K562 (cell line): ENCODE measurements around the gene ARSK. TPM values are rescaled to one million over a fixed set of nuclear protein-coding genes. Genes with fewer than 3 reads are reported as not detected.

Source experiments
- CLOCK ChIP-seq: fragments of 250-450 bp; sonication (Bioruptor Pico); IDR thresholded peaks from 2 replicates; pipeline ENCODE4 v1.4.0; 2020; ENCODE audit warnings: mild to moderate bottlenecking, moderate library complexity, borderline replicate concordance
- DACH1 ChIP-seq: fragments of 450-650 bp; IDR thresholded peaks from 2 replicates; pipeline ENCODE4 v1.6.1; 2018; ENCODE audit not compliant: partially characterized antibody
- FOXP1 ChIP-seq: sonication (generic); formaldehyde crosslinking; IDR thresholded peaks from 2 replicates; pipeline ENCODE4 v1.8.0; 2022; ENCODE audit warnings: mild to moderate bottlenecking, missing genetic modification reagents
- FUS ChIP-seq: fragments of 200-400 bp; formaldehyde crosslinking; optimal IDR thresholded peaks from 2 replicates; pipeline ENCODE3; 2017; ENCODE audit warnings: low read depth, low read length
- GABPB1 ChIP-seq: sonication (generic); formaldehyde crosslinking; IDR thresholded peaks from 2 replicates; pipeline ENCODE4 v1.8.0; 2022; ENCODE audit warnings: mild to moderate bottlenecking, missing genetic modification reagents
- HCFC1 ChIP-seq: IDR thresholded peaks from 2 replicates; pipeline ENCODE4 v1.6.1; 2012; ENCODE audit warnings: low read depth, low read length, improper control_type of control experiment
- HMG20B ChIP-seq: fragments of 250-450 bp; sonication (Bioruptor Pico); IDR thresholded peaks from 2 replicates; pipeline ENCODE4 v1.5.0; 2021; ENCODE audit warnings: mild to moderate bottlenecking
- KAT8 ChIP-seq: fragments of 450-650 bp; IDR thresholded peaks from 2 replicates; pipeline ENCODE4 v1.6.1; 2016; ENCODE audit warnings: low read depth, mild to moderate bottlenecking
- MBD2 ChIP-seq: sonication (generic); IDR thresholded peaks from 2 replicates; pipeline ENCODE4 v1.6.1; 2016; ENCODE audit warnings: low read depth, borderline replicate concordance
- NFE2L1 ChIP-seq: fragments of 450-650 bp; IDR thresholded peaks from 2 replicates; pipeline ENCODE4 v1.6.1; 2016; ENCODE audit warnings: missing genetic modification characterization, low read depth, mild to moderate bottlenecking, missing compliant biosample characterization, moderate library complexity, borderline replicate concordance
- POLR2AphosphoS5 ChIP-seq: IDR thresholded peaks from 2 replicates; pipeline ENCODE4 v1.6.1; 2011; ENCODE audit warnings: mild to moderate bottlenecking, low read depth, low read length, moderate library complexity; ENCODE audit not compliant: control insufficient read depth, insufficient read depth
- RBFOX2 ChIP-seq: fragments of 200-400 bp; formaldehyde crosslinking; IDR thresholded peaks from 2 replicates; pipeline ENCODE4 v1.6.1; 2017; ENCODE audit warnings: low read depth, mild to moderate bottlenecking, low read length, moderate library complexity
- SMARCC2 ChIP-seq: fragments of 450-650 bp; IDR thresholded peaks from 2 replicates; pipeline ENCODE4 v1.6.1; 2017; ENCODE audit warnings: antibody characterized with exemption, moderate library complexity, mild to moderate bottlenecking, low read depth
- U2AF2 ChIP-seq: fragments of 200-400 bp; formaldehyde crosslinking; optimal IDR thresholded peaks from 2 replicates; pipeline ENCODE3; 2017; ENCODE audit warnings: low read depth, mild to moderate bottlenecking, low read length
- ZBTB17 ChIP-seq: fragments of 450-650 bp; formaldehyde crosslinking; IDR thresholded peaks from 2 replicates; pipeline ENCODE4 v1.4.0; 2020; ENCODE audit warnings: mild to moderate bottlenecking
- ZNF165 ChIP-seq: fragments of 250-450 bp; sonication (Bioruptor Pico); IDR thresholded peaks from 2 replicates; pipeline ENCODE4 v1.4.0; 2020; ENCODE audit warnings: borderline replicate concordance
- polyA plus RNA-seq, 8 experiments: library from polyadenylated mRNA; depleted of rRNA in 4 of 8; stranded (reverse) in 5 of 8; unstranded in 3 of 8; fragments of >200 nt; fragmentation: Nextera tagmentation in 2 of 8; fragmentation: Illumina TruSeq in 1 of 8; extraction: Ambion mirVana in 2 of 8; extraction: Trizol in 1 of 8; gene quantifications; 2 replicates each; pipeline versions ENCODE4 v1.2.1 to v1.2.3, GENCODE V29; 2011 to 2014; ENCODE audit warnings: inconsistent platforms in 1 of 8, missing spikeins in 1 of 8
- total RNA-seq, 7 experiments: library from RNA; depleted of rRNA in 6 of 7; stranded (reverse); fragments of >200 nt in 6 of 7; fragmentation: Illumina TruSeq in 2 of 7; extraction: Trizol in 2 of 7; gene quantifications; 2 replicates each; pipeline versions ENCODE4 v1.2.1 to v1.2.3, GENCODE V29; 2011 to 2021; ENCODE audit warnings: low replicate concordance in 1 of 7
- TF ChIP-seq, protein P1 (sequence below): sonication (generic); formaldehyde crosslinking; IDR thresholded peaks from 2 replicates; pipeline ENCODE4 v1.9.0; 2022; ENCODE audit warnings: mild to moderate bottlenecking, missing genetic modification reagents
- TF ChIP-seq, protein P2 (sequence below), 2 experiments: IDR thresholded peaks; 2 replicates each; pipeline ENCODE4 v1.6.1; 2012; ENCODE audit warnings: improper control_type of control experiment in 2 of 2, low read depth in 2 of 2, low read length in 2 of 2, borderline replicate concordance in 1 of 2
- TF ChIP-seq, protein P3 (sequence below): sonication (generic); formaldehyde crosslinking; IDR thresholded peaks from 2 replicates; pipeline ENCODE4 v1.8.0; 2022; ENCODE audit warnings: missing genetic modification reagents, mild to moderate bottlenecking, moderate library complexity, borderline replicate concordance

The ARSK gene
- total and polyA plus RNA-seq, 9 of the 15 experiments (the other 6 are each of a cell fraction or from before 2014, with no cell fraction given) = 2.7 to 9.4 (median 7.1) TPM

DNA sequence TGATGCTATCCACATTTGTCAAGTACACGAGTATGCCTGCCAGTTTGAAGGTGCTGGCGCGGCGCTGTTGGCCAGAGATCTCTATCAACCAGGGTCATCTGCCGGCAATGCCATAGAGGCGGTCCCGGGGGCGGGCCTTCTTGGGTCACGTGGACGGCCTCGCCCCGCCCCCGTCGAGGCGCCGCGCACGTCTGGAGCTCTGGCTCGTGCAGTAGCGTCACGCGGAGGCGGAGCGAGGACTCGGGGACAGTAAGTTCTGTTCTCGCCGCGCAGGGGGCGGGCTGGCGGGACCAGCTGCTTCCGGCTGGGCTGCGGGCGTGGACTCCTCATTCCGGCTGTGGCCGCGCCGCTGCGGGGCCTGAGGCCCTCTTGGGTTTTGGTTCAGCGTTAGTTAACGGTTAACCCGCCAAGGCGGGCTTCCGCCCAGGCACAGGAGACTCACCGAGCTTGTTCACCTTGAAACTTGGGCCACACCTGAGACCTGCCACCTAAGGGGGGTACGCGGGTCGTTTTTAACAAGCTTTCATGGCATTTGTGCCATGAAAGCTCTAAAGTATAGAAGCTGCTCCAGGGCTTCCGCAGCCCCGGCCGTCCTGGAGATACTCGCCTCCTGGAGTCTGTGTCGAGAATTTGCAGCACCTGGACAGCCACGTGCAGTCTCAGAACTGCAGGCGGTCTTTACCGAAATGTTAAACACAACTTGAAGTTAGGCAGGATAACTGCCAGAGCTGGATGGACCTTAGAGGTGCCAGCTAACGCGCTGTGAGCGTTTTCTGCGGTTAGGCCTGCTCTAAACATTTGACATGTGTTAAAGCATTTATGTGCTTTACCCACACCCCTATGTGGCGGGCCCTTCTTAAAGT lies 91.9 kb downstream of the ARSK start, which contains the start of gene RFESD (continued):
- TF ChIP-seq, protein P1, sequence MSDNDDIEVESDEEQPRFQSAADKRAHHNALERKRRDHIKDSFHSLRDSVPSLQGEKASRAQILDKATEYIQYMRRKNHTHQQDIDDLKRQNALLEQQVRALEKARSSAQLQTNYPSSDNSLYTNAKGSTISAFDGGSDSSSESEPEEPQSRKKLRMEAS (CRISPR knock-in tag) = peak; percentile 87
- TF ChIP-seq HMG20B (CRISPR knock-in tag) (0 out of 2 replicates have a peak, but pooled peaks have one; percentile 26), MBD2 (peak; percentile 59; the same call in 1 of the 2 replicates), FUS (peak; percentile 39), NFE2L1 (tag) (no peak), RBFOX2 (peak; percentile 98), ZNF165 (no peak), DACH1 (peak; percentile 94), GABPB1 (peak; percentile 95), ZBTB17 (peak; percentile 55; the same call in 1 of the 2 replicates), U2AF2 (no peak), KAT8 (no peak), CLOCK (CRISPR knock-in tag) (no peak), SMARCC2 (no peak; the same call in 1 of the 2 replicates), POLR2AphosphoS5 (peak; percentile 94), HCFC1 (peak; percentile 60), FOXP1 (CRISPR knock-in tag) (peak; percentile 77; the same call in 1 of the 2 replicates)
- TF ChIP-seq, protein P2, sequence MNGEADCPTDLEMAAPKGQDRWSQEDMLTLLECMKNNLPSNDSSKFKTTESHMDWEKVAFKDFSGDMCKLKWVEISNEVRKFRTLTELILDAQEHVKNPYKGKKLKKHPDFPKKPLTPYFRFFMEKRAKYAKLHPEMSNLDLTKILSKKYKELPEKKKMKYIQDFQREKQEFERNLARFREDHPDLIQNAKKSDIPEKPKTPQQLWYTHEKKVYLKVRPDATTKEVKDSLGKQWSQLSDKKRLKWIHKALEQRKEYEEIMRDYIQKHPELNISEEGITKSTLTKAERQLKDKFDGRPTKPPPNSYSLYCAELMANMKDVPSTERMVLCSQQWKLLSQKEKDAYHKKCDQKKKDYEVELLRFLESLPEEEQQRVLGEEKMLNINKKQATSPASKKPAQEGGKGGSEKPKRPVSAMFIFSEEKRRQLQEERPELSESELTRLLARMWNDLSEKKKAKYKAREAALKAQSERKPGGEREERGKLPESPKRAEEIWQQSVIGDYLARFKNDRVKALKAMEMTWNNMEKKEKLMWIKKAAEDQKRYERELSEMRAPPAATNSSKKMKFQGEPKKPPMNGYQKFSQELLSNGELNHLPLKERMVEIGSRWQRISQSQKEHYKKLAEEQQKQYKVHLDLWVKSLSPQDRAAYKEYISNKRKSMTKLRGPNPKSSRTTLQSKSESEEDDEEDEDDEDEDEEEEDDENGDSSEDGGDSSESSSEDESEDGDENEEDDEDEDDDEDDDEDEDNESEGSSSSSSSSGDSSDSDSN (IDR thresholded peaks at IDR 0.05; ENCODE audit: borderline replicate concordance in 1 of 2, low read depth in 2 of 2, low read length in 2 of 2) = peak; percentile 65 to 87; a peak in 1 of 4 replicates
- TF ChIP-seq, protein P3, sequence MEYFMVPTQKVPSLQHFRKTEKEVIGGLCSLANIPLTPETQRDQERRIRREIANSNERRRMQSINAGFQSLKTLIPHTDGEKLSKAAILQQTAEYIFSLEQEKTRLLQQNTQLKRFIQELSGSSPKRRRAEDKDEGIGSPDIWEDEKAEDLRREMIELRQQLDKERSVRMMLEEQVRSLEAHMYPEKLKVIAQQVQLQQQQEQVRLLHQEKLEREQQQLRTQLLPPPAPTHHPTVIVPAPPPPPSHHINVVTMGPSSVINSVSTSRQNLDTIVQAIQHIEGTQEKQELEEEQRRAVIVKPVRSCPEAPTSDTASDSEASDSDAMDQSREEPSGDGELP (CRISPR knock-in tag) = peak; percentile 100
